Loucy (cell line): ENCODE measurements around the gene S1PR3.

Experiments used
- H2AFZ ChIP-seq: fragments of 200-600 bp; sonication (generic); 2 replicates; pipeline ENCODE4 v1.6.0; 2016; ENCODE audit warnings: antibody characterized with exemption, mild to moderate bottlenecking, low read length, moderate library complexity
- H3F3A ChIP-seq: fragments of 200-600 bp; 2 replicates; pipeline ENCODE4 v1.6.0; 2016; ENCODE audit warnings: antibody characterized with exemption, low read depth, mild to moderate bottlenecking
- H3K27me3 ChIP-seq: fragments of 200-600 bp; sonication (generic); 2 replicates; pipeline ENCODE4 v1.6.1; 2014; ENCODE audit warnings: low read length, mild to moderate bottlenecking; ENCODE audit not compliant: insufficient read depth, poor library complexity, severe bottlenecking
- H3K36me3 ChIP-seq: fragments of 200-600 bp; sonication (generic); 2 replicates; pipeline ENCODE4 v1.6.1; 2016; ENCODE audit warnings: low read length; ENCODE audit not compliant: insufficient read depth
- H3K4me1 ChIP-seq: fragments of 200-600 bp; sonication (generic); 2 replicates; pipeline ENCODE4 v1.5.1; 2014; ENCODE audit warnings: low read length, mild to moderate bottlenecking; ENCODE audit not compliant: insufficient read depth, poor library complexity, severe bottlenecking
- H3K4me2 ChIP-seq: fragments of 200-600 bp; sonication (generic); 2 replicates; pipeline ENCODE4 v1.6.0; 2014; ENCODE audit warnings: antibody characterized with exemption, low read length, low read depth, mild to moderate bottlenecking; ENCODE audit not compliant: poor library complexity, severe bottlenecking
- H3K4me3 ChIP-seq: fragments of 200-600 bp; sonication (generic); 2 replicates; pipeline ENCODE4 v1.5.1; 2014; ENCODE audit warnings: low read length, mild to moderate bottlenecking, mixed read lengths; ENCODE audit not compliant: poor library complexity, severe bottlenecking
- H3K79me2 ChIP-seq: fragments of 200-600 bp; sonication (generic); 2 replicates; pipeline ENCODE4 v1.6.1; 2014; ENCODE audit warnings: low read length; ENCODE audit not compliant: insufficient read depth
- H3K9ac ChIP-seq: fragments of 200-600 bp; sonication (generic); 2 replicates; pipeline ENCODE4 v1.6.0; 2014; ENCODE audit warnings: mild to moderate bottlenecking, low read depth, low read length, moderate library complexity; ENCODE audit not compliant: poor library complexity, severe bottlenecking
- H3K9me2 ChIP-seq: fragments of 200-600 bp; sonication (generic); replicated peaks from 2 replicates; pipeline ENCODE4 v1.6.1; 2016; ENCODE audit warnings: low read depth, low read length, mixed read lengths
- H3K9me3 ChIP-seq: fragments of 200-600 bp; sonication (generic); 2 replicates; pipeline ENCODE4 v1.6.1; 2014; ENCODE audit warnings: mild to moderate bottlenecking, antibody characterized with exemption, low read length, low read depth; ENCODE audit not compliant: insufficient read depth
- H4K20me1 ChIP-seq: fragments of 200-600 bp; sonication (generic); 2 replicates; pipeline ENCODE4 v1.6.0; 2014; ENCODE audit warnings: antibody characterized with exemption, low read length, mild to moderate bottlenecking; ENCODE audit not compliant: insufficient read depth, poor library complexity, severe bottlenecking
- EZH2phosphoT487 ChIP-seq: fragments of 200-600 bp; IDR thresholded peaks from 2 replicates; pipeline ENCODE4 v1.6.1; 2018; ENCODE audit warnings: antibody characterized with exemption, mild to moderate bottlenecking, moderate library complexity, borderline replicate concordance
- TF ChIP-seq, protein P1 (sequence below): fragments of 200-600 bp; sonication (generic); conservative IDR thresholded peaks from 2 replicates; pipeline ENCODE4 v1.5.1; 2014; ENCODE audit warnings: mild to moderate bottlenecking, antibody characterized with exemption, low read length

S1PR3 gene

DNA sequence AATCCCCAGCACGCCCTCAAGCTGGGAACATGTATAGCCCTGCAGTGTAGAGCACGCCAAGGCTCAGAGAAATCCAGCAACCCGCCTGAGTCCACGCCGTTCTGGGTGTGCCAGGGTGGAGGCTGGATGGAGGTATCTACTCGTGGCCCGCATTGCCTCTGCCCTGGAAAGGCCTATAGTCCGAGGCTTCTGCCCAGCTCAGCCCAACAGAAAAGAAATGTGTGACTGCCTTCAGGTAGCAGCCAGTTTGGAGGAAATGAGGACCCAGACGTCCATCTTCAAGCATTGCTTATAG, 18.2 kb downstream of the S1PR3 start:
- Histone ChIP-seq H3K4me3 (no peak overlapping the region), H3K79me2 (no peaks in the 10 kb centered on the region), H3K4me1 (no peaks in the 10 kb centered on the region), H3K27me3 (no peaks in the 10 kb centered on the region), H3K9me3 (no peaks in the 10 kb centered on the region), H3K9ac (no peak overlapping the region), H3K4me2 (no peak overlapping the region), H3K9me2 (no peaks in the 10 kb centered on the region), H2AFZ (no peak overlapping the region), H4K20me1 (no peaks in the 10 kb centered on the region), H3K36me3 (no peaks in the 10 kb centered on the region), H3F3A (no peaks in the 10 kb centered on the region)
- TF ChIP-seq, protein P1, sequence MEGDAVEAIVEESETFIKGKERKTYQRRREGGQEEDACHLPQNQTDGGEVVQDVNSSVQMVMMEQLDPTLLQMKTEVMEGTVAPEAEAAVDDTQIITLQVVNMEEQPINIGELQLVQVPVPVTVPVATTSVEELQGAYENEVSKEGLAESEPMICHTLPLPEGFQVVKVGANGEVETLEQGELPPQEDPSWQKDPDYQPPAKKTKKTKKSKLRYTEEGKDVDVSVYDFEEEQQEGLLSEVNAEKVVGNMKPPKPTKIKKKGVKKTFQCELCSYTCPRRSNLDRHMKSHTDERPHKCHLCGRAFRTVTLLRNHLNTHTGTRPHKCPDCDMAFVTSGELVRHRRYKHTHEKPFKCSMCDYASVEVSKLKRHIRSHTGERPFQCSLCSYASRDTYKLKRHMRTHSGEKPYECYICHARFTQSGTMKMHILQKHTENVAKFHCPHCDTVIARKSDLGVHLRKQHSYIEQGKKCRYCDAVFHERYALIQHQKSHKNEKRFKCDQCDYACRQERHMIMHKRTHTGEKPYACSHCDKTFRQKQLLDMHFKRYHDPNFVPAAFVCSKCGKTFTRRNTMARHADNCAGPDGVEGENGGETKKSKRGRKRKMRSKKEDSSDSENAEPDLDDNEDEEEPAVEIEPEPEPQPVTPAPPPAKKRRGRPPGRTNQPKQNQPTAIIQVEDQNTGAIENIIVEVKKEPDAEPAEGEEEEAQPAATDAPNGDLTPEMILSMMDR, result no peak
- TF ChIP-seq EZH2phosphoT487, result no peak

- Histone ChIP-seq H4K20me1 (no peaks in the 10 kb centered on the region), H3K36me3 (no peaks in the 10 kb centered on the region), H3K9ac (no peak overlapping the region), H3K79me2 (no peaks in the 10 kb centered on the region), H3K27me3 (no peaks in the 10 kb centered on the region), H3K4me3 (no peak overlapping the region), H3K9me2 (no peaks in the 10 kb centered on the region), H2AFZ (no peak overlapping the region), H3K9me3 (no peaks in the 10 kb centered on the region), H3K4me2 (no peak overlapping the region), H3K4me1 (no peaks in the 10 kb centered on the region), H3F3A (no peaks in the 10 kb centered on the region)
- TF ChIP-seq EZH2phosphoT487, result no peak
- TF ChIP-seq, protein P1, result no peak
Observed at GRCh38 chr9:89010056-89010455, 18.8 kb downstream of the S1PR3 start.

DNA sequence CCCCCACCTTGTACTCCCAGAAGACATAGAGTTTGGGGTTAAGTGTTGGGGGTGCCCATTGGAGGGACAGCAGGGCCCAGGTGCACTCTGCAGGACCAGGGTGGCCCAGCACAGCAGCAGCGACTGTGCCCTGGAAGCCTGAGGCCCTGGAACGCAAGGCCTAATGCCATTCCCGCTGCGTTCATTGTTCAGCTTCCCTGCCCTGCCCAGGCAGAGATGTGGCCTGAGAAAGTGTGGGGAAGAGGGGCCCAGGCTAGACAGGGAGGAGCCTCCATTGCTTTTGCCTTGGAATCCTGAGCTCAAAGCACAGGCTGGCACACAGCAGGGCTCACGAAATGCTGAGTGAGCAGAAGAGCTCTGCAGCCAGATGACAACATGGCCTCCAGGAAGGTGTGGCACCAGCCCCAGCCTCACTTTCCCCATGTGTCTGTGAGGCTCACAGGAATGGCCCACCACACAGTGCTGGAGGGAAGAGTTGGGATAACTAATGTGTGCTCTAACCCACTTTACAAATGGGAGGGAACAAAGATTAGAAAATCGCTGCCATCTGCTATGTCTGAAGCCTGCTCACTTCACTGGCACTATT, 19.4 kb downstream of the S1PR3 start:
- TF ChIP-seq, protein P1, result no peak
- no peak for TF ChIP-seq EZH2phosphoT487
- H3K4me3 ChIP-seq, result no peak overlapping the region
- H3K36me3 ChIP-seq, result no peaks in the 10 kb centered on the region
- no peaks in the 10 kb centered on the region for H3K4me1 ChIP-seq
- no peak overlapping the region for H3K9ac ChIP-seq
- no peaks in the 10 kb centered on the region for H4K20me1 ChIP-seq
- H3K4me2 ChIP-seq, result no peak overlapping the region
- H3K27me3 ChIP-seq, result no peaks in the 10 kb centered on the region
- H3K9me2 ChIP-seq, result no peaks in the 10 kb centered on the region
- H2AFZ ChIP-seq, result no peak overlapping the region
- no peaks in the 10 kb centered on the region for H3F3A ChIP-seq
- no peaks in the 10 kb centered on the region for H3K79me2 ChIP-seq
- H3K9me3 ChIP-seq, result no peaks in the 10 kb centered on the region
